NT2/D1 (cell line): ENCODE data around the gene MPIG6B.

Source experiments
- YY1 ChIP-seq: IDR thresholded peaks from 2 replicates; pipeline ENCODE4 v1.6.1; 2011; ENCODE audit not compliant: insufficient read length, insufficient read depth
- ZNF274 ChIP-seq: IDR thresholded peaks from 2 replicates; pipeline ENCODE4 v1.6.1; 2011; ENCODE audit warnings: mild to moderate bottlenecking, low read depth, low read length

GRCh38 chr6:31734247-31734820 lies 11.2 kb downstream of the MPIG6B start:
- TF ChIP-seq YY1, result no peak
- TF ChIP-seq ZNF274, result no peak
